ENCODE results near the gene KLHDC8A. TPM values are rescaled to one million over a fixed set of nuclear protein-coding genes. Genes with fewer than 3 reads are reported as not detected.

The KLHDC8A gene
- total and polyA plus RNA-seq, 8 donors = 0.28 to 5.4 (median 0.81) TPM

GRCh38 chr1:205376739-205377138 is 20.0 kb upstream of the KLHDC8A start:
- 83 to 90% methylated on average over 4 of the region's 4 CpGs for WGBS, 2 donors
- FAIRE-seq (no peak), ATAC-seq (no peak), DNase-seq (no peak)
- no peaks in the 10 kb centered on the region for H3K36me3 ChIP-seq
- no peak overlapping the region for H3K4me3 ChIP-seq
- intact Hi-C loops (cut with DNase I) = no loop called here
- H3K27me3 ChIP-seq = no peaks in the 10 kb centered on the region
- H3K4me1 ChIP-seq = peaks cover 12 to 37% (median 30%) of the 10 kb centered on the region in 3 donors
- H3K27ac ChIP-seq = no peak overlapping the region
- no peak for TF ChIP-seq CTCF (IDR thresholded peaks at IDR 0.05)
- no peaks in the 10 kb centered on the region for H3K9me3 ChIP-seq

GRCh38 chr1:205375835-205376545 is 19.3 kb upstream of the KLHDC8A start:
- FAIRE-seq (no peak), ATAC-seq (peak in 3 of 4 donors; percentile 53 to 74 (median 67)), DNase-seq (no peak)
- H3K27me3 ChIP-seq = no peaks in the 10 kb centered on the region
- H3K27ac ChIP-seq = no peak overlapping the region
- 45 to 48% methylated on average over 6 of the region's 6 CpGs for WGBS, 2 donors
- no peak overlapping the region for H3K4me3 ChIP-seq
- no peaks in the 10 kb centered on the region for H3K9me3 ChIP-seq
- intact Hi-C loops (cut with DNase I) = no loop called here
- peaks cover 19 to 42% (median 34%) of the 10 kb centered on the region in 3 donors for H3K4me1 ChIP-seq
- no peaks in the 10 kb centered on the region for H3K36me3 ChIP-seq
- TF ChIP-seq CTCF (IDR thresholded peaks at IDR 0.05) = no peak

- H3K27ac ChIP-seq = peak overlapping the region in 1 of 4 donors; percentile 9
- DNase-seq (no peak), ATAC-seq (no peak), FAIRE-seq (no peak)
- H3K4me3 ChIP-seq = no peak overlapping the region
- TF ChIP-seq CTCF (IDR thresholded peaks at IDR 0.05) = no peak
- no peaks in the 10 kb centered on the region for H3K36me3 ChIP-seq
- intact Hi-C loops (cut with DNase I) = no loop called here
- 41 to 44% methylated on average over 10 of the region's 10 CpGs for whole genome bisulfite sequencing, 2 donors
- peaks cover 25 to 56% (median 48%) of the 10 kb centered on the region in 3 donors for H3K4me1 ChIP-seq
- H3K9me3 ChIP-seq = no peaks in the 10 kb centered on the region
- no peaks in the 10 kb centered on the region for H3K27me3 ChIP-seq
Observed at GRCh38 chr1:205374210-205375078, 17.7 kb upstream of the KLHDC8A start.

- Histone ChIP-seq H3K27ac (peak overlapping the region in 1 of 4 donors; percentile 9), H3K36me3 (no peaks in the 10 kb centered on the region), H3K4me1 (peaks cover 25 to 58% (median 50%) of the 10 kb centered on the region in 3 donors), H3K27me3 (no peaks in the 10 kb centered on the region), H3K4me3 (no peak overlapping the region), H3K9me3 (no peaks in the 10 kb centered on the region)
- ATAC-seq (no peak), DNase-seq (no peak), FAIRE-seq (no peak)
- TF ChIP-seq CTCF (IDR thresholded peaks at IDR 0.05) = no peak
- intact Hi-C loops (cut with DNase I) = no loop called here
- WGBS, 2 donors = 91 to 94% methylated on average over 2 of the region's 2 CpGs
Observed at GRCh38 chr1:205373798-205374175, 17.1 kb upstream of the KLHDC8A start.
